ENCODE measurements around the gene MS4A6A. TPM values are rescaled to one million over a fixed set of nuclear protein-coding genes. Genes with fewer than 3 reads are reported as not detected.

Gene MS4A6A
- total RNA-seq, 4 donors from 2014 or later: 4.1 to 22.2 (median 15.0) TPM

DNA sequence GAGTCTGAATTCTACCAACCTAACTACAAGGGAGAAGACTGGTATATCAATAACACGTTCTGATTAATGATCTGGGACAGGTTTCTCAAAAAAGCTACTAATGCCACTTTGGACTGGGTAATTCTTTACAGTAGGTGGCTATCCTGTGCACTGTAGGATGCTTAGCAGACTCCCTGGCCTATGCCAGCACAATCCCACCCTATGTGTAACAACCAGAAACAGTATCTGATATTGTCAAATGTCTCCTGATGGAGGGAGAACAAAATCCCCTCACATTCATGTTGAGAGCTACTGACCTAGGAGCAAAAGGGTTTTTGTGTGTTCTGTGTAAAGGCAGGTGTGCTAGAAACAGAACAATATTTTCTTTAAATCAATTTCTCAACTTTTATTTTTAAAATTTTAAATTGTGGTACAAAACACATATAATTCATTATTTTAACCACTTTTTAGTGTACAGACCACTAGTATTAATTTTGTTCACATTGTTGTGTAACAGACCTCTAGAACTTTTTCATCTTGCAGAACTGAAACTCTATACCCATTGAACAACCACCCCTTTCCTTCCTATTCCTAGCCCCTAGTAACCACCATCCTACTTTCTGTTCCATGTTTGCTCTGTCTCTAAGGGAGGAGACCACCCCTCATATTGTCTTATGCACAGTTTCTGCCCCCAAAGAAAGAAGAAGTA, 2.1 kb upstream of the MS4A6A start:
- no peak for TF ChIP-seq POLR2A (IDR thresholded peaks at IDR 0.05)
- TF ChIP-seq, protein P1, sequence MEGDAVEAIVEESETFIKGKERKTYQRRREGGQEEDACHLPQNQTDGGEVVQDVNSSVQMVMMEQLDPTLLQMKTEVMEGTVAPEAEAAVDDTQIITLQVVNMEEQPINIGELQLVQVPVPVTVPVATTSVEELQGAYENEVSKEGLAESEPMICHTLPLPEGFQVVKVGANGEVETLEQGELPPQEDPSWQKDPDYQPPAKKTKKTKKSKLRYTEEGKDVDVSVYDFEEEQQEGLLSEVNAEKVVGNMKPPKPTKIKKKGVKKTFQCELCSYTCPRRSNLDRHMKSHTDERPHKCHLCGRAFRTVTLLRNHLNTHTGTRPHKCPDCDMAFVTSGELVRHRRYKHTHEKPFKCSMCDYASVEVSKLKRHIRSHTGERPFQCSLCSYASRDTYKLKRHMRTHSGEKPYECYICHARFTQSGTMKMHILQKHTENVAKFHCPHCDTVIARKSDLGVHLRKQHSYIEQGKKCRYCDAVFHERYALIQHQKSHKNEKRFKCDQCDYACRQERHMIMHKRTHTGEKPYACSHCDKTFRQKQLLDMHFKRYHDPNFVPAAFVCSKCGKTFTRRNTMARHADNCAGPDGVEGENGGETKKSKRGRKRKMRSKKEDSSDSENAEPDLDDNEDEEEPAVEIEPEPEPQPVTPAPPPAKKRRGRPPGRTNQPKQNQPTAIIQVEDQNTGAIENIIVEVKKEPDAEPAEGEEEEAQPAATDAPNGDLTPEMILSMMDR (IDR thresholded peaks at IDR 0.05): no peak
- intact Hi-C loops (cut with DNase I; ENCODE audit: low total_unique reads): no loop called here
- 50 to 51% methylated on average over 1 of the region's 1 CpG for WGBS, 2 donors
- DNase-seq (ENCODE audit: low spot score in 2 of 2): no peak
- no peak overlapping the region for H3K4me3 ChIP-seq (ENCODE audit: low read depth, poor library complexity, severe bottlenecking)

DNA sequence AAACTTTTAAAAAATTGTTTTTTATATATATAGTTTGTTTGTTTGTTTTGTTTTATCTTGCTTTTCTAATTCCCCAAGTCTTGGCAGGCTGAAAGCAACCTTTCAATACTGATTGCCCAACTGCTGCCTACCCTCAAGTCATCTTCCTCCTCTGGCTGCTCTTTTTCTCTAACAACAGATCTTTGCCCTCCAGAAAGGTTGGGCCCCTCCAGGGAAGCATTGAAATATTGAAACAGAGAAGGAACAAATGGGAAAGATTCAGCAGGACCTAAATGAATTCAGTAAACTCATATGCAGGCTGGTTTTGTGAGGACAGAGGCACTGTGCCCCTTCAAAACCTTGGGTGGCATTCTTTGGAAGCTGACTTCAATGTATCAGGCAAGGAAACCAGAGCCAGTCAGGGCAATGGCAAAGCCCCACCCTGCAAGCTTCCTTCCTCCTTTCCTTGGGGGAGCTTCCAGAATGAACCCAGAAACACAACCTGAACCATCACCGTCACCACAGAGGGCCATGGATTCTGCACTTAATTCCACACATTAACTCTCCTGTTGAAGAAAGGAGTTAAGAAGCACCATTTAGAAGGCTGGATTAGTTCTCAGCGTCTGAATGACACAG, 815 bp upstream of the MS4A6A start:
- intact Hi-C loops (cut with DNase I; ENCODE audit: low total_unique reads): no loop called here
- peak in 1 of 2 donors; percentile 29 for DNase-seq (ENCODE audit: low spot score in 2 of 2)
- TF ChIP-seq POLR2A (IDR thresholded peaks at IDR 0.05): no peak
- TF ChIP-seq, protein P1 (IDR thresholded peaks at IDR 0.05): no peak
- H3K4me3 ChIP-seq (ENCODE audit: low read depth, poor library complexity, severe bottlenecking): peak overlapping the region; percentile 7
- 43 to 55% methylated on average over 2 of the region's 2 CpGs for WGBS, 2 donors

DNA sequence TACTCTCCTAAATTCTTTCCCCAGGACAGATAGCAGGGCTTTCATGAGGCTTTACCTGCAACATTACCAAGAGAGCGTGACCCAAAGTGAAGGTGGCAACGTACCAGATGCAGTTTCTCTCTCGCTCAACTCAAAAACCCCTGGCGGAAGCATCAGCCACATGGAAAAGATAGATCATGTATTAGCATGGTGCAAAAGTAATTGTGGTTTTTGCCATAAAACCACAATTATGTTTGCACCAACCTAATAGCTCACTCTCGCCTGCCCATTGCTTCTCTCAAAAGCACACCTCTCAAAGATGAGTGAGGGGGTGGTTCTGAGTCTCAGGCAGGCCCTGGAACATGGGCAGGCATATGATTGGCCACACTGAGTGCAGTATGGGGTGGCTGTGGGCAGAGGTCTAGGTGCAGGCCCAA, 7.0 kb downstream of the MS4A6A start:
- no peak overlapping the region for H3K4me3 ChIP-seq (ENCODE audit: low read depth, poor library complexity, severe bottlenecking)
- WGBS, 2 donors: 80 to 81% methylated on average over 5 of the region's 5 CpGs
- TF ChIP-seq, protein P1 (IDR thresholded peaks at IDR 0.05): no peak
- no peak for TF ChIP-seq POLR2A (IDR thresholded peaks at IDR 0.05)
- intact Hi-C loops (cut with DNase I; ENCODE audit: low total_unique reads): no loop called here
- DNase-seq (ENCODE audit: low spot score in 2 of 2): no peak

DNA sequence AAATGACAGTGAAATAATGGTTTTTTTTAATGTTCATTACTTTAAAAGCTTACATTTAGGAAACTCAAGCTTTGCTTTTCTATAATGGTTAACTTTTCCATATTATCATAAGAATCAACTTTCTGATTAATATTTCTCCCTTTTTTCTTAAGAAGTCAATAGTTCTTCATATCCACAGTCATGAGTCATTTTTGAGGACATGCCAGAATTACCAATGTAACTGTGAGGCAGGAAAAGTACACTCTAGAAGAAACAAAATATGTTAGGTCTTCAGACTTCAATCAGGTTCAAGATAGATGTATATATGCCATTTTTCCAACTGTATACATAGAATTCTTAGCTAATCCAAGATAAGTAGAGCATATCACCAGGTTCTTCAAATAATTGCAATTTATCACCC, 10.9 kb downstream of the MS4A6A start:
- H3K4me3 ChIP-seq (ENCODE audit: low read depth, poor library complexity, severe bottlenecking): no peak overlapping the region
- DNase-seq (ENCODE audit: low spot score in 2 of 2): no peak
- intact Hi-C loops (cut with DNase I; ENCODE audit: low total_unique reads): no loop called here
- TF ChIP-seq, protein P1 (IDR thresholded peaks at IDR 0.05): no peak
- no peak for TF ChIP-seq POLR2A (IDR thresholded peaks at IDR 0.05)

DNA sequence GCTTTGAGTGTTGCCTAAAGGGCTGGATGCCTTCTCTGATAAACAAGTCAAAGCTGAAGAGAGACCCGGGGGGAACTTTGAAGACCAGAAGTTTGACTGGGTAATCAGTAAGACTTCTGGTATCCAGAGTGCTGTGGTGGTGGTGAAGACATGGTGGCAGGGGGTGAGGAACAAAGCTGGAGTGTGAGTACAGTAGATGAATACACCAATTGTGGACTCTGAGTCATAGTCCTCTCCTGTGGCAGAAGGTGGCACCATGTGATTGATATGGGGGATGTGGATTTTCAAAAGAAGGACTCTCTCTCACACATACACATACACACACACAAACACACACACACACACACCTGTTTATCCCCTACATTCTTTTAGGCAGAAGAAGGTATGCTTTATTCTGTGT, 12.3 kb downstream of the MS4A6A start:
- TF ChIP-seq, protein P1 (IDR thresholded peaks at IDR 0.05): no peak
- no peak for TF ChIP-seq POLR2A (IDR thresholded peaks at IDR 0.05)
- intact Hi-C loops (cut with DNase I; ENCODE audit: low total_unique reads): no loop called here
- WGBS, 2 donors: 95% methylated on average over 1 of the region's 1 CpG
- no peak for DNase-seq (ENCODE audit: low spot score in 2 of 2)
- no peak overlapping the region for H3K4me3 ChIP-seq (ENCODE audit: low read depth, poor library complexity, severe bottlenecking)
